ENCODE data around the gene SNU13.

Gene SNU13

DNA sequence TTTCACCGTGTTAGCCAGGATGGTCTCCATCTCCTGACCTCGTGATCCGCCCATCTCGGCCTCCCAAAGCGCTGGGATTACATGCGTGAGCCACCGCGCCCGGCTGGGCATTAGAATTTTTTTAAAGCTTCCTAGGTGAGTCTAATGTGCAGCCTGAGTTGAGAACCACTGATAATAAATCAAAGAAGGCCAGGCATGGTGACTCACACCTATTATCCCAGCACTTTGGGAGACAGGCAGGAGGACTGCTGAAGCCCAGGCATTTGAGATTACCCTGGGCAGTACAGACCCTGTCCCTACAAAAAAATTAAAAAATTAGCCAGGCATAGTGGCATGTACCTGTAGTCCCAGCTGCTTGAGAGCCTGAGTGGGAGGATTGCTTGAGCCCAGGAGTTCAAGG is 24.3 kb upstream of the SNU13 start:
- H3K4me1 ChIP-seq (ENCODE audit: control insufficient read depth, insufficient read depth, low read length) = 0 out of 2 replicates have a peak, but pooled peaks cover 2% of the 10 kb centered on the region
- 0 out of 2 replicates have a peak, but pooled peaks have one; percentile 18 for TF ChIP-seq ZBTB17 (tag by site-specific recombination; IDR thresholded peaks at IDR 0.05)
- no peak for TF ChIP-seq ZNF626 (tag by site-specific recombination; IDR thresholded peaks at IDR 0.05)
- no peak for TF ChIP-seq ZNF670 (tag by site-specific recombination; IDR thresholded peaks at IDR 0.05; ENCODE audit: low read depth)
- peak; percentile 50 for TF ChIP-seq ZNF335 (tag by site-specific recombination; conservative IDR thresholded peaks at IDR 0.05)
- peak; percentile 61 for TF ChIP-seq SP7 (tag by site-specific recombination; IDR thresholded peaks at IDR 0.05)
- TF ChIP-seq YY1 (tag by site-specific recombination; IDR thresholded peaks at IDR 0.05) = no peak
- no peak for TF ChIP-seq ZNF514 (tag by site-specific recombination; IDR thresholded peaks at IDR 0.05)
- no peak for TF ChIP-seq ZNF629 (tag by site-specific recombination; IDR thresholded peaks at IDR 0.05)
- TF ChIP-seq, protein P1, sequence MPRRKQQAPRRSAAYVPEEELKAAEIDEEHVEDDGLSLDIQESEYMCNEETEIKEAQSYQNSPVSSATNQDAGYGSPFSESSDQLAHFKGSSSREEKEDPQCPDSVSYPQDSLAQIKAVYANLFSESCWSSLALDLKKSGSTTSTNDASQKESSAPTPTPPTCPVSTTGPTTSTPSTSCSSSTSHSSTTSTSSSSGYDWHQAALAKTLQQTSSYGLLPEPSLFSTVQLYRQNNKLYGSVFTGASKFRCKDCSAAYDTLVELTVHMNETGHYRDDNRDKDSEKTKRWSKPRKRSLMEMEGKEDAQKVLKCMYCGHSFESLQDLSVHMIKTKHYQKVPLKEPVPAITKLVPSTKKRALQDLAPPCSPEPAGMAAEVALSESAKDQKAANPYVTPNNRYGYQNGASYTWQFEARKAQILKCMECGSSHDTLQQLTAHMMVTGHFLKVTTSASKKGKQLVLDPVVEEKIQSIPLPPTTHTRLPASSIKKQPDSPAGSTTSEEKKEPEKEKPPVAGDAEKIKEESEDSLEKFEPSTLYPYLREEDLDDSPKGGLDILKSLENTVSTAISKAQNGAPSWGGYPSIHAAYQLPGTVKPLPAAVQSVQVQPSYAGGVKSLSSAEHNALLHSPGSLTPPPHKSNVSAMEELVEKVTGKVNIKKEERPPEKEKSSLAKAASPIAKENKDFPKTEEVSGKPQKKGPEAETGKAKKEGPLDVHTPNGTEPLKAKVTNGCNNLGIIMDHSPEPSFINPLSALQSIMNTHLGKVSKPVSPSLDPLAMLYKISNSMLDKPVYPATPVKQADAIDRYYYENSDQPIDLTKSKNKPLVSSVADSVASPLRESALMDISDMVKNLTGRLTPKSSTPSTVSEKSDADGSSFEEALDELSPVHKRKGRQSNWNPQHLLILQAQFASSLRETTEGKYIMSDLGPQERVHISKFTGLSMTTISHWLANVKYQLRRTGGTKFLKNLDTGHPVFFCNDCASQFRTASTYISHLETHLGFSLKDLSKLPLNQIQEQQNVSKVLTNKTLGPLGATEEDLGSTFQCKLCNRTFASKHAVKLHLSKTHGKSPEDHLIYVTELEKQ (tag by site-specific recombination; IDR thresholded peaks at IDR 0.05; ENCODE audit: borderline replicate concordance) = peak; percentile 32; the same call in 1 of the 2 replicates
- TF ChIP-seq OSR2 (tag by site-specific recombination; IDR thresholded peaks at IDR 0.05) = peak; percentile 19; the same call in 1 of the 2 replicates
- TF ChIP-seq, protein P2, sequence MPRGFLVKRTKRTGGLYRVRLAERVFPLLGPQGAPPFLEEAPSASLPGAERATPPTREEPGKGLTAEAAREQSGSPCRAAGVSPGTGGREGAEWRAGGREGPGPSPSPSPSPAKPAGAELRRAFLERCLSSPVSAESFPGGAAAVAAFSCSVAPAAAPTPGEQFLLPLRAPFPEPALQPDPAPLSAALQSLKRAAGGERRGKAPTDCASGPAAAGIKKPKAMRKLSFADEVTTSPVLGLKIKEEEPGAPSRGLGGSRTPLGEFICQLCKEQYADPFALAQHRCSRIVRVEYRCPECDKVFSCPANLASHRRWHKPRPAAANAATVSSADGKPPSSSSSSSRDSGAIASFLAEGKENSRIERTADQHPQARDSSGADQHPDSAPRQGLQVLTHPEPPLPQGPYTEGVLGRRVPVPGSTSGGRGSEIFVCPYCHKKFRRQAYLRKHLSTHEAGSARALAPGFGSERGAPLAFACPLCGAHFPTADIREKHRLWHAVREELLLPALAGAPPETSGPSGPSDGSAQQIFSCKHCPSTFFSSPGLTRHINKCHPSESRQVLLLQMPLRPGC (tag by site-specific recombination; IDR thresholded peaks at IDR 0.05) = 0 out of 2 replicates have a peak, but pooled peaks have one; percentile 15
- no peaks in the 10 kb centered on the region for H3K36me3 ChIP-seq (ENCODE audit: control insufficient read depth in 2 of 2, insufficient read depth in 1 of 2, low read length in 2 of 2)
- no peak overlapping the region for H3K4me3 ChIP-seq (ENCODE audit: low read depth, low read length)
- ChIA-PET CTCF (interaction anchor here (0.6 to 4.0 kb wide), 4 partner anchors 10 to 206 kb away, joined by 3 to 41 read pairs (median 4); partner anchors contain the start of gene MEI1), POLR2A (no interaction called here)
- no peak overlapping the region for H3K27ac ChIP-seq (ENCODE audit: extremely low read depth, low read depth, low read length)
- no peaks in the 10 kb centered on the region for H3K9me3 ChIP-seq (ENCODE audit: control insufficient read depth, insufficient read depth, low read depth, low read length)

DNA sequence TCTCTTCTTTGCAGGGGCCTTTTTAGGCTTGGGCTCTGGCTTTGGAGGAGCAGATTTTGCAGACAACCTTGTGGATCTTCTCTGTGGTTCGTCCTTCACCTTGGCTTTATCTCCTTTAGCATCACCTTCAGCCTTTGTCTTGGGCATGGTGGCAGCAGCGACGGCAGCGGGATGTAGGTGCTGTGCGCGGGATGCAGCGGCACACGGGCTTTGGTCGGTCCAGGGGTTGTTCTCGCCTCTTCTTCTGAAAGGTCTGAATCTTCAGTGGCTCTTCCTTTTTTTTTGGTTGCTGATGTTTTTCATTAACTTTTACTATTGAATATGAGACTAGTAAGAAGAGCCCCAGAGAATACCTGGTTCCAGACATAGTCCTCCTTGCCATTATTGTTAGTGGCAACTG is 20.7 kb upstream of the SNU13 start:
- no peaks in the 10 kb centered on the region for H3K36me3 ChIP-seq (ENCODE audit: control insufficient read depth in 2 of 2, insufficient read depth in 1 of 2, low read length in 2 of 2)
- POLR2A ChIA-PET = no interaction called here
- CTCF ChIA-PET = interaction anchor here (0.5 to 1.5 kb wide), 3 partner anchors 12 to 166 kb away, joined by 3 to 12 read pairs (median 8); no protein-coding TSS in a partner anchor
- 0 out of 2 replicates have a peak, but pooled peaks cover 2% of the 10 kb centered on the region for H3K4me1 ChIP-seq (ENCODE audit: control insufficient read depth, insufficient read depth, low read length)
- no peak for TF ChIP-seq ZNF571 (tag by site-specific recombination; IDR thresholded peaks at IDR 0.05)
- no peak for TF ChIP-seq ZNF214 (tag by site-specific recombination; IDR thresholded peaks at IDR 0.05; ENCODE audit: borderline replicate concordance)
- TF ChIP-seq ZNF248 (tag by site-specific recombination; IDR thresholded peaks at IDR 0.05) = no peak
- no peak for TF ChIP-seq ZNF529 (tag by site-specific recombination; IDR thresholded peaks at IDR 0.05; ENCODE audit: insufficient replicate concordance)
- no peak for TF ChIP-seq ZNF585B (tag by site-specific recombination; IDR thresholded peaks at IDR 0.05)
- H3K27ac ChIP-seq (ENCODE audit: extremely low read depth, low read depth, low read length) = no peak overlapping the region
- no peaks in the 10 kb centered on the region for H3K9me3 ChIP-seq (ENCODE audit: control insufficient read depth, insufficient read depth, low read depth, low read length)
- no peak overlapping the region for H3K4me3 ChIP-seq (ENCODE audit: low read depth, low read length)

DNA sequence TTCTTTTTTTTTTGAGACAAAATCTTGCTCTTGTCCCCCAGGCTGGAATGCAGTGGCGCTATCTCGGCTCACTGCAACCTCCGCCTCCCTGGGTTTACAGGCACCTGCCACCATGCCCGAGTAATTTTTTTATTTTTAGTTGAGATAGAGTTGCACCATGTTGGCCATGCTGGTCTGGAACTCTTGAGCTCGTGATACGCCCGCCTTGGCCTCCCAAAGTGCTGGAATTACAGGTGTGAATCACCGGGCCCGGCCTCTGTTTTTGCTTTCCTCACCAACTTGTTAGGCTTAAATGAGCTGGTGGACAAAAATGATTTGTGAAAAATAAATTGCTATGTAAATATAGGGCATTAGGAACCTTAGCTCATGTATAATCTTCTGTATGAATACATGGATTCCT is 14.1 kb upstream of the SNU13 start:
- H3K27ac ChIP-seq (ENCODE audit: extremely low read depth, low read depth, low read length) = no peak overlapping the region
- TF ChIP-seq ZNF560 (tag by site-specific recombination; IDR thresholded peaks at IDR 0.05; ENCODE audit: borderline replicate concordance) (no peak), KLF16 (tag by site-specific recombination; IDR thresholded peaks at IDR 0.05) (no peak), SP3 (tag by site-specific recombination; IDR thresholded peaks at IDR 0.05) (no peak), ZXDB (tag by site-specific recombination; IDR thresholded peaks at IDR 0.05) (no peak), ZBTB21 (tag by site-specific recombination; IDR thresholded peaks at IDR 0.05) (no peak), ZNF394 (tag by site-specific recombination; IDR thresholded peaks at IDR 0.05; ENCODE audit: borderline replicate concordance) (no peak), ZNF2 (tag by site-specific recombination; IDR thresholded peaks at IDR 0.05) (no peak), YY2 (tag by site-specific recombination; IDR thresholded peaks at IDR 0.05) (no peak)
- H3K9me3 ChIP-seq (ENCODE audit: control insufficient read depth, insufficient read depth, low read depth, low read length) = no peaks in the 10 kb centered on the region
- no peaks in the 10 kb centered on the region for H3K36me3 ChIP-seq (ENCODE audit: control insufficient read depth in 2 of 2, insufficient read depth in 1 of 2, low read length in 2 of 2)
- no peak overlapping the region for H3K4me3 ChIP-seq (ENCODE audit: low read depth, low read length)
- H3K4me1 ChIP-seq (ENCODE audit: control insufficient read depth, insufficient read depth, low read length) = no peaks in the 10 kb centered on the region
- ChIA-PET CTCF (interaction anchor here (0.6 to 0.8 kb wide), 2 partner anchors 60 to 90 kb away, joined by 3 to 4 read pairs; no protein-coding TSS in a partner anchor), POLR2A (no interaction called here)
